Gastroesophageal sphincter (tissue), 4 donors: ENCODE data around the gene WEE1. TPM values are rescaled to one million over a fixed set of nuclear protein-coding genes. Genes with fewer than 3 reads are reported as not detected.

ENCODE experiments used
- ATAC-seq: fragments of 150-250 bp; one replicate; pipeline ENCODE4 v1.9.1; 2016; ENCODE audit warnings: mild to moderate bottlenecking, moderate library complexity
- H3K27ac ChIP-seq, 4 donors: fragments of 200-600 bp; sonication (generic) in 3 of 4; 1 replicate in 3 of 4; 2 replicates in 1 of 4; pipeline ENCODE4 v1.5.1; 2016 to 2019
- H3K27me3 ChIP-seq: fragments of 200-600 bp; sonication (generic); one replicate; pipeline ENCODE4 v1.5.1; 2019
- H3K36me3 ChIP-seq, 2 donors: fragments of 200-600 bp; sonication (generic); one replicate each; pipeline ENCODE4 v1.5.1; 2019; ENCODE audit warnings: control low read depth in 1 of 2
- H3K4me1 ChIP-seq, 3 donors: fragments of 200-600 bp; sonication (generic); 1 replicate in 2 of 3; 2 replicates in 1 of 3; pipeline ENCODE4 v1.5.1; 2016 to 2019; ENCODE audit warnings: control low read depth in 2 of 3
- H3K4me3 ChIP-seq, 2 donors: fragments of 200-600 bp; sonication (generic); one replicate each; pipeline ENCODE4 v1.5.1; 2019; ENCODE audit warnings: mild to moderate bottlenecking in 1 of 2, moderate library complexity in 1 of 2
- H3K9me3 ChIP-seq, 3 donors: fragments of 200-600 bp; sonication (generic); one replicate each; pipeline ENCODE4 v1.5.1; 2017 to 2019; ENCODE audit warnings: control low read depth in 2 of 3
- CTCF ChIP-seq, 4 experiments: fragments of 200-600 bp in 2 of 4; fragments of 450-650 bp in 2 of 4; sonication (generic) in 1 of 4; IDR thresholded peaks; one replicate each; pipeline ENCODE4 v1.5.1; 2017 to 2019; ENCODE audit warnings: antibody characterized with exemption in 4 of 4, mild to moderate bottlenecking in 2 of 4, moderate library complexity in 2 of 4
- EP300 ChIP-seq: sonication (generic); formaldehyde crosslinking; IDR thresholded peaks from one replicate; pipeline ENCODE4 v1.6.1; 2017; ENCODE audit warnings: antibody characterized with exemption, mild to moderate bottlenecking
- POLR2A ChIP-seq, 2 donors: fragments of 450-650 bp; IDR thresholded peaks; one replicate each; pipeline ENCODE4 v1.6.1; 2017; ENCODE audit warnings: antibody characterized with exemption in 2 of 2, mild to moderate bottlenecking in 2 of 2, moderate library complexity in 1 of 2
- POLR2AphosphoS5 ChIP-seq: sonication (generic); formaldehyde crosslinking; IDR thresholded peaks from one replicate; pipeline ENCODE4 v1.6.1; 2017; ENCODE audit warnings: antibody characterized with exemption
- WGBS, 2 donors: methylation state at CpG; one replicate each; pipeline ENCODE4 v1.1.5; 2018; ENCODE audit warnings: low coverage in 1 of 2; 5-methylcytosine and 5-hydroxymethylcytosine counted together
- total RNA-seq, 4 donors: library from RNA; depleted of rRNA; stranded (reverse); fragments of >200 nt; gene quantifications; one replicate each; pipeline ENCODE4 v1.1.0, GENCODE V29; 2016

The WEE1 gene
- total RNA-seq, 4 donors from 2014 or later: 42.5 to 65.3 (median 51.3) TPM

GRCh38 chr11:9594267-9595046 lies 21.0 kb downstream of the WEE1 start:
- Histone ChIP-seq H3K9me3 (no peaks in the 10 kb centered on the region), H3K4me1 (no peaks in the 10 kb centered on the region), H3K36me3 (peaks cover 0 to 10% of the 10 kb centered on the region in 2 donors), H3K4me3 (no peak overlapping the region), H3K27ac (no peak overlapping the region), H3K27me3 (no peaks in the 10 kb centered on the region)
- no peak for ATAC-seq
- TF ChIP-seq CTCF (IDR thresholded peaks at IDR 0.05): no peak
- WGBS, 2 donors: 68 to 88% methylated on average over 5 to 9 of the region's 11 CpGs

- Histone ChIP-seq H3K27me3 (no peaks in the 10 kb centered on the region), H3K9me3 (no peaks in the 10 kb centered on the region), H3K4me3 (no peak overlapping the region), H3K36me3 (no peaks in the 10 kb centered on the region), H3K27ac (no peak overlapping the region), H3K4me1 (no peaks in the 10 kb centered on the region)
- no peak for ATAC-seq
- 83 to 90% methylated on average over 1 to 3 of the region's 4 CpGs for WGBS, 2 donors
- no peak for TF ChIP-seq EP300
- no peak for TF ChIP-seq POLR2AphosphoS5
- TF ChIP-seq POLR2A (IDR thresholded peaks at IDR 0.05): no peak
- TF ChIP-seq CTCF (IDR thresholded peaks at IDR 0.05): no peak
Observed at GRCh38 chr11:9596926-9597464, 23.5 kb downstream of the WEE1 start.

GRCh38 chr11:9600166-9600565 lies 26.7 kb downstream of the WEE1 start:
- TF ChIP-seq EP300: no peak
- no peak for TF ChIP-seq CTCF (IDR thresholded peaks at IDR 0.05)
- Histone ChIP-seq H3K27me3 (no peaks in the 10 kb centered on the region), H3K27ac (no peak overlapping the region), H3K9me3 (no peaks in the 10 kb centered on the region), H3K4me3 (no peak overlapping the region), H3K36me3 (no peaks in the 10 kb centered on the region), H3K4me1 (no peaks in the 10 kb centered on the region)
- 88% methylated on average over 2 of the region's 2 CpGs; no CpG with 5 or more reads in 1 of the 2 donors for WGBS, 2 donors
- no peak for ATAC-seq

GRCh38 chr11:9600644-9601036 lies 27.2 kb downstream of the WEE1 start:
- 76 to 82% methylated on average over 3 to 4 of the region's 4 CpGs for WGBS, 2 donors
- no peak overlapping the region for H3K27ac ChIP-seq

More at GRCh38 chr11:9600644-9601036, 27.2 kb downstream of the WEE1 start:
- H3K4me1 ChIP-seq: no peaks in the 10 kb centered on the region
- no peak overlapping the region for H3K4me3 ChIP-seq
- no peak for ATAC-seq
- no peaks in the 10 kb centered on the region for H3K9me3 ChIP-seq
- H3K27me3 ChIP-seq: no peaks in the 10 kb centered on the region
- H3K36me3 ChIP-seq: no peaks in the 10 kb centered on the region
- TF ChIP-seq POLR2A (IDR thresholded peaks at IDR 0.05) (no peak), POLR2AphosphoS5 (no peak), EP300 (no peak), CTCF (IDR thresholded peaks at IDR 0.05) (no peak)
